Measurements from ENCODE around the gene DCTN5. TPM values are rescaled to one million over a fixed set of nuclear protein-coding genes. Genes with fewer than 3 reads are reported as not detected.

DCTN5 gene
- 79.8 and 88.9 TPM in 2 replicates for total RNA-seq
- long read RNA-seq, full-length matches to known transcripts: 337 of 360 reads
- long read RNA-seq, partial matches to known transcripts: 7 of 360 reads
- long read RNA-seq, other reads (novel, unspliced or antisense): 16 of 360 reads

DNA sequence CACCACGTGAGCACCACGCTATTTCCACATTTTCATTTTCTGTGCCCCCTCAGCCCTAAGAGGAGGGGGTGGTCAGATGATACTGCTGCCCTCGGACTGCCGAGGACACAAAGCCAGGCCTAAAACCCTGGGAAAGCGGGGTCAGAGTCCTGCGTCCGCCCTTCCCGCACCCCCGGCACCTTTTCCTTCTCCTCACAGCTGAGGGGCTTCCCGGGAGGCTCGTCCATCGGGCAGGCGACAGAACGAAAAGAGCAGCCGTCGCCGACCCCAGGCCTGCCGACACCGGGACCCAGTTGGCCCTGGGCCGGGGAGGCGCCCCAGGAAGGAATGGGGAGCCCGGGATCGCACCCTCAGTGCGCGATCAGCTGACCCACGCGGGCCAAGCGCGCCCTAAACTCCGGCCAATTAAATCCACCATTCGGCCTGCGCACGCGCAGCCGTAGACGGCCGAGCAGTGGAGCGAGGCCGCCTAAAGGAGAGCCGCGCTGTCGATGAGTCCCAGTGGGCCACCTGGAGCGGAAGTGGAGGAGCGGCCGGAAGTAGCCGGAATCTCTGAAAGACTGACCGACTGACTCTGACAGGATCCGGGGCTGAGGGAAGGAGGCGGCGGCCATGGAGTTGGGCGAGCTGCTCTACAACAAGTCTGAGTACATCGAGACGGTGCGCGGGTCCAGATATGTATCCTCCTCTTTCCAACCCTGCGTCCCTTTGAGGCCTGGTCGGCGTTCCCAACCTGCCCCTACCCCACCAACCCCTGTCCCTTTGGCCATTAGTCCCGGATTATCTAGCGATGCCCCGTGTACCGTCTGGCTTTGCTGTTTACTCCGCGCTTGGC lies at the start of gene DCTN5, which contains the start of gene PALB2:
TSS of gene DCTN5 (plus strand) at position 536 of the 835 bp plus-strand sequence. CDS start at position 613, 77 bp downstream.
TSS of gene PALB2 (minus strand) at position 380 of the 835 bp plus-strand sequence. CDS start at position 227, 153 bp downstream.
- Mint-ChIP-seq H3K9me3 (ENCODE audit: low read depth) (no peaks in the 10 kb centered on the region), H3K27me3 (no peaks in the 10 kb centered on the region), H3K36me3 (ENCODE audit: insufficient read depth) (peaks cover 15% of the 10 kb centered on the region), H3K27ac (peak within 1 kb of the TSS; percentile 98), H3K4me1 (ENCODE audit: low read depth) (peaks cover 18% of the 10 kb centered on the region), H3K4me3 (ENCODE audit: low read depth) (peak within 1 kb of the TSS; percentile 100)
- TF ChIP-seq, protein P1, sequence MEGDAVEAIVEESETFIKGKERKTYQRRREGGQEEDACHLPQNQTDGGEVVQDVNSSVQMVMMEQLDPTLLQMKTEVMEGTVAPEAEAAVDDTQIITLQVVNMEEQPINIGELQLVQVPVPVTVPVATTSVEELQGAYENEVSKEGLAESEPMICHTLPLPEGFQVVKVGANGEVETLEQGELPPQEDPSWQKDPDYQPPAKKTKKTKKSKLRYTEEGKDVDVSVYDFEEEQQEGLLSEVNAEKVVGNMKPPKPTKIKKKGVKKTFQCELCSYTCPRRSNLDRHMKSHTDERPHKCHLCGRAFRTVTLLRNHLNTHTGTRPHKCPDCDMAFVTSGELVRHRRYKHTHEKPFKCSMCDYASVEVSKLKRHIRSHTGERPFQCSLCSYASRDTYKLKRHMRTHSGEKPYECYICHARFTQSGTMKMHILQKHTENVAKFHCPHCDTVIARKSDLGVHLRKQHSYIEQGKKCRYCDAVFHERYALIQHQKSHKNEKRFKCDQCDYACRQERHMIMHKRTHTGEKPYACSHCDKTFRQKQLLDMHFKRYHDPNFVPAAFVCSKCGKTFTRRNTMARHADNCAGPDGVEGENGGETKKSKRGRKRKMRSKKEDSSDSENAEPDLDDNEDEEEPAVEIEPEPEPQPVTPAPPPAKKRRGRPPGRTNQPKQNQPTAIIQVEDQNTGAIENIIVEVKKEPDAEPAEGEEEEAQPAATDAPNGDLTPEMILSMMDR (IDR thresholded peaks at IDR 0.05; ENCODE audit: unreplicated experiment): no peak
- DNase-seq (ENCODE audit: low spot score, unreplicated experiment): peak; percentile 79

DNA sequence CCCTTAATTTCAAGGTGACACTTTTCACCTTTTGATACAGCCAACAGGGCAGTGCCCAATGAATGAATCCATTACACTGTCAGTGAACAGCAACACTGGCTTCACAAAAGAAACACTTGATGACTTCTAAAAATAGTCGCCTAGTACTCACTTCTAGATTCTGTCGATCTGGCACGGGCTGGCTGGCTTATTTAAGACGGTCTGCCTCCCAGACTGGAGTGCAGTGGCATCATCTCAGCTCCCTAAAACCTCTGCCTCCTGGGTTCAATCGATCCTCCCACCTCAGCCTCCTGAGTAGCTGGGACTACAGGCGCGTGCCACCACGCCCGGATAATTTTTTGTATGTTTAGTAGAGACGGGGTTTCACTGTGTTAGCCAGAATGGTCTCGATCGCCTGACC lies 47.1 kb upstream of the DCTN5 start:
- H3K4me3 Mint-ChIP-seq (ENCODE audit: low read depth): peak overlapping the region; percentile 14
- TF ChIP-seq, protein P1 (IDR thresholded peaks at IDR 0.05; ENCODE audit: unreplicated experiment): no peak
- no peaks in the 10 kb centered on the region for H3K9me3 Mint-ChIP-seq (ENCODE audit: low read depth)
- peaks cover 5% of the 10 kb centered on the region for H3K4me1 Mint-ChIP-seq (ENCODE audit: low read depth)
- H3K36me3 Mint-ChIP-seq (ENCODE audit: insufficient read depth): peaks cover 13% of the 10 kb centered on the region
- H3K27ac Mint-ChIP-seq: no peak overlapping the region
- no peak for DNase-seq (ENCODE audit: low spot score, unreplicated experiment)
- no peaks in the 10 kb centered on the region for H3K27me3 Mint-ChIP-seq

DNA sequence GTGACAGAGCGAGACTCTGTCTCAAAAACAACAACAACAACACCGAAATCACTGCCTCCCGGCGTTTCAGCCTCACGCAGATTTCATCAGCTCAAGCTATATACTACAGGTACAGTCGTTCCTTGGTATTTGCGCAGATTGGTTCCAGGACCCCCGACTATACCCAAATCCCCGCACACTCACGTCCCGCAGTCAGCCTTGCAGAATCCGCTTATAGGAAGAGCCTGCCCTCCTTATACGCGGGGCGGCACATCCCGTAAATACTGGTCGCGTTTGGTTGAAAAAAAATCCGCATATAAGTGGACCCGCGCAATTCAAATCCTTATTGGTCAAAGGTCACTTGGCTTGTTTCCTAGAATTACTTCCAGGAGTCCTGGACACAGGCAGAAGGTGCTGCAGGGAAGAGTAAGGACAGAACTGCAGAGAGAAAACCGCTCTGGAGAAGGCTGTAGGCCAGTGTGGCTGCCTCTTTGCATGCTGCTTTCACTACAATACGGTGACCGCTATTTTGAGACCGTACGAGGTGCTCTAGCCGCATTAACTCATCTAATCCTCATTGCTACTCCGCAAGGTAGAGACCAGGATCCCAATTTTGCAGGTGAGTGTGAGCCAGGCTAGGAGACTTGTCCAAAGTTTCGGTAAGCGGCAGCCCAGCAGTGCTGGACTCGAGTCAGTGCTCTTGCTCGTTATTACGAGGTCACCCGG lies 45.9 kb upstream of the DCTN5 start:
- Mint-ChIP-seq H3K4me3 (ENCODE audit: low read depth) (peak overlapping the region; percentile 83), H3K27ac (peak overlapping the region; percentile 71), H3K4me1 (ENCODE audit: low read depth) (peaks cover 5% of the 10 kb centered on the region), H3K36me3 (ENCODE audit: insufficient read depth) (peaks cover 11% of the 10 kb centered on the region), H3K27me3 (no peaks in the 10 kb centered on the region), H3K9me3 (ENCODE audit: low read depth) (no peaks in the 10 kb centered on the region)
- TF ChIP-seq, protein P1 (IDR thresholded peaks at IDR 0.05; ENCODE audit: unreplicated experiment): no peak
- DNase-seq (ENCODE audit: low spot score, unreplicated experiment): no peak

DNA sequence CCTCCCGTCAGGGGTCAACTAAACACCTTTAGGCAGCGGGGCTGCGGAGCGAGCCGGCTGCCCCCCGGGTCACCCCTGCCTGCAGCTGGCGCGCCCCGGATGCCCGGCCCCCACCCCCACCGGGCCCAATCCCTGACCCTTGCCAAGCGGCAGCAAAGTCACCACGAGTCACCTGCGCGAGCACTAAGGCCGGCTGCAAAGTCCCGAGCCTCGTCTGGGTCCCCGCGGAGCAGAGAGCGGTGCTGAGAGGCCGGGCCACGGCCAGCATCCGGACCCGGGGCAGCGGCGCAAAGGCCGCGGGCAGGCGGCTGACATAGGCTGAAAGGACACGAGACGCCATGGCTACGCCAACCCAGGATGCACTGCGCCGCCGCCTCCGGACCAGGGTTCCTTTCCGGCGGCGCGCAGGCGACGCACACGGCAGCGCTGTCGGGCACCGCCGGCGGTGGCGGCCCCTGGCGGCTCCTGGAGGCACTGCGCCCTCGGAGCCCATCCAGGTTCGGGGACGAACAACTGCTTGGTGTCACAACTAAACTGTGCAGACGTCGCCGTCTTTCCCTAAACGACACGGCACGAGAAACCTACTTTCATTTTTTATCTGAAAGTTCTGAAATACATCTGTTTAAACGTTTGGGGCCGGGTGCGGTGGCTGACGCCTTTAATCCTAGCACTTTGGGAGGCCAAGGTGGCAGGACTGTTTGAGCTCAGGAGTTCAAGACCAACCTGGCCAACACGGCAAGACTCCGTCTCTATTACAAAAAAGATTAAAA lies 45.1 kb upstream of the DCTN5 start, which contains the start of gene NDUFAB1:
TSS of gene NDUFAB1 (minus strand) at position 366 of the 770 bp plus-strand sequence. CDS start at position 340, 26 bp downstream.
- peaks cover 11% of the 10 kb centered on the region for H3K36me3 Mint-ChIP-seq (ENCODE audit: insufficient read depth)
- TF ChIP-seq, protein P1 (IDR thresholded peaks at IDR 0.05; ENCODE audit: unreplicated experiment): peak; percentile 100
- peak; percentile 87 for DNase-seq (ENCODE audit: low spot score, unreplicated experiment)
- H3K9me3 Mint-ChIP-seq (ENCODE audit: low read depth): no peaks in the 10 kb centered on the region
- H3K4me1 Mint-ChIP-seq (ENCODE audit: low read depth): peaks cover 5% of the 10 kb centered on the region
- no peaks in the 10 kb centered on the region for H3K27me3 Mint-ChIP-seq
- H3K27ac Mint-ChIP-seq: peak within 1 kb of the TSS; percentile 77
- H3K4me3 Mint-ChIP-seq (ENCODE audit: low read depth): peak within 1 kb of the TSS; percentile 83
